NCI-H2227 treated with DMSO at 0.1 percent for 48 hours (cell line): ENCODE measurements around the gene WNK4.

Experiments
- DNase-seq: peaks from one replicate; lab custom pipeline; 2025; lab: John Stamatoyannopoulos, UW

The WNK4 gene

GRCh38 chr17:42772945-42773289, 7.5 kb upstream of the WNK4 start:
- DNase-seq: no peak

GRCh38 chr17:42773290-42774035, 6.9 kb upstream of the WNK4 start, which contains the start of gene VPS25:
Gene VPS25 (plus strand): TSS chr17:42773449. CDS start chr17:42773476, 27 bp downstream.
- peak; percentile 79 for DNase-seq

- no peak for DNase-seq
Observed at GRCh38 chr17:42774066-42774745, 6.2 kb upstream of the WNK4 start.

- DNase-seq: peak; percentile 12
Observed at GRCh38 chr17:42775534-42776098, 4.8 kb upstream of the WNK4 start.

- no peak for DNase-seq
Observed at GRCh38 chr17:42778570-42778969, 1.8 kb upstream of the WNK4 start.

GRCh38 chr17:42779304-42779935, 990 bp upstream of the WNK4 start:
- no peak for DNase-seq

GRCh38 chr17:42780851-42781638, 635 bp downstream of the WNK4 start:
- DNase-seq: no peak

- no peak for DNase-seq
Observed at GRCh38 chr17:42781639-42782165, 1.3 kb downstream of the WNK4 start.

- no peak for DNase-seq
Observed at GRCh38 chr17:42782166-42783061, 2.0 kb downstream of the WNK4 start.

GRCh38 chr17:42783062-42783790, 2.8 kb downstream of the WNK4 start:
- no peak for DNase-seq

- no peak for DNase-seq
Observed at GRCh38 chr17:42783791-42784138, 3.4 kb downstream of the WNK4 start.

GRCh38 chr17:42784409-42784808, 4.0 kb downstream of the WNK4 start:
- DNase-seq: no peak

- DNase-seq: no peak
Observed at GRCh38 chr17:42784811-42785592, 4.6 kb downstream of the WNK4 start.

- no peak for DNase-seq
Observed at GRCh38 chr17:42787266-42787665, 6.9 kb downstream of the WNK4 start.

- DNase-seq: no peak
Observed at GRCh38 chr17:42791948-42792347, 11.5 kb downstream of the WNK4 start.

GRCh38 chr17:42792545-42792944, 12.1 kb downstream of the WNK4 start:
- DNase-seq: no peak

- no peak for DNase-seq
Observed at GRCh38 chr17:42795061-42795460, 14.7 kb downstream of the WNK4 start.

GRCh38 chr17:42795465-42795864, 15.1 kb downstream of the WNK4 start:
- no peak for DNase-seq

GRCh38 chr17:42796066-42796758, 15.8 kb downstream of the WNK4 start:
- DNase-seq: no peak
